ENCODE results near the gene PIEZO2.

The PIEZO2 gene

DNA sequence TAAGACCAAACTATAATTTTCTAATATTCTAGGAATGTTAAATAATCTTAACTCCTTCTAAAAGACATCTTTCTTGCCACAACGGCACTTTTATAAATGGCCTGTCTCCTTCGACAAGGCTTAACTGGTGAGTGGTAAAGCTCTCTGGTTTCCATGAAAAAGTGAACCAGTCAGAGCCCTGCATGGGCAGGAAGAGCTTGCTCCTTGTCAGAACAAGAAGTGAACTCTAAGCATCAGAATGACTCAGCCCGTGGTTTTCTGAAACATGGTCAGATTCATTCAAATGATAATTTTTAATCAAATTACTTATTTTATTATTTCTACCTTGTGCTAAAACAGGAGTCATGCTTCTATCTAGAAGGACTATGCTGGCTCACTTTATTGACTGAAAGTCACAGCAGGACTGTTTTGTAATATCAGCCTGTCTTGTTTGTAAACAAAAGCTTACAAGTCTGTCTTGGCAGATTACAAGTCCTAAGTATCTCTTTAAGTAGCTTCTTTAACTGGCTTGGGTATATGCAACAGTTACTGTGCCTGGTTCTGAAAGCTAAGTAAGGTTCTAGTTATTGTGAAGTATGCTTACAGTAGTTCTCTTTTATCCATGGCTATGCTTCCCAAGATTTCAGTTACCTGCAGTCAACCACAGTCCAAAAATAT, 378.2 kb downstream of the PIEZO2 start:
- Histone ChIP-seq H3K4me3 (ENCODE audit: low read length) (no peak overlapping the region), H4K20me1 (ENCODE audit: control insufficient read depth, insufficient read depth, low read depth, low read length) (no peaks in the 10 kb centered on the region), H3K27ac (ENCODE audit: low read depth, low read length) (no peak overlapping the region), H3K4me2 (ENCODE audit: low read length) (no peak overlapping the region), H3K79me2 (ENCODE audit: control insufficient read depth, low read length) (no peaks in the 10 kb centered on the region), H3K27me3 (ENCODE audit: control insufficient read depth, low read length) (no peaks in the 10 kb centered on the region), H3F3A (ENCODE audit: control insufficient read depth, insufficient read depth) (no peaks in the 10 kb centered on the region), H3K36me3 (ENCODE audit: control insufficient read depth, low read length) (no peaks in the 10 kb centered on the region), H3K9me2 (replicated peaks; ENCODE audit: control insufficient read depth, low read length) (no peaks in the 10 kb centered on the region), H3K9me3 (ENCODE audit: control insufficient read depth, insufficient read depth, low read length) (no peaks in the 10 kb centered on the region), H3K4me1 (ENCODE audit: control insufficient read depth, low read length) (no peaks in the 10 kb centered on the region)
- TF ChIP-seq, protein P1, sequence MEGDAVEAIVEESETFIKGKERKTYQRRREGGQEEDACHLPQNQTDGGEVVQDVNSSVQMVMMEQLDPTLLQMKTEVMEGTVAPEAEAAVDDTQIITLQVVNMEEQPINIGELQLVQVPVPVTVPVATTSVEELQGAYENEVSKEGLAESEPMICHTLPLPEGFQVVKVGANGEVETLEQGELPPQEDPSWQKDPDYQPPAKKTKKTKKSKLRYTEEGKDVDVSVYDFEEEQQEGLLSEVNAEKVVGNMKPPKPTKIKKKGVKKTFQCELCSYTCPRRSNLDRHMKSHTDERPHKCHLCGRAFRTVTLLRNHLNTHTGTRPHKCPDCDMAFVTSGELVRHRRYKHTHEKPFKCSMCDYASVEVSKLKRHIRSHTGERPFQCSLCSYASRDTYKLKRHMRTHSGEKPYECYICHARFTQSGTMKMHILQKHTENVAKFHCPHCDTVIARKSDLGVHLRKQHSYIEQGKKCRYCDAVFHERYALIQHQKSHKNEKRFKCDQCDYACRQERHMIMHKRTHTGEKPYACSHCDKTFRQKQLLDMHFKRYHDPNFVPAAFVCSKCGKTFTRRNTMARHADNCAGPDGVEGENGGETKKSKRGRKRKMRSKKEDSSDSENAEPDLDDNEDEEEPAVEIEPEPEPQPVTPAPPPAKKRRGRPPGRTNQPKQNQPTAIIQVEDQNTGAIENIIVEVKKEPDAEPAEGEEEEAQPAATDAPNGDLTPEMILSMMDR (IDR thresholded peaks at IDR 0.05; ENCODE audit: low read depth, low read length, poor library complexity, severe bottlenecking) = no peak
- no peak for TF ChIP-seq EZH2phosphoT487 (IDR thresholded peaks at IDR 0.05; ENCODE audit: borderline replicate concordance, low read length)

DNA sequence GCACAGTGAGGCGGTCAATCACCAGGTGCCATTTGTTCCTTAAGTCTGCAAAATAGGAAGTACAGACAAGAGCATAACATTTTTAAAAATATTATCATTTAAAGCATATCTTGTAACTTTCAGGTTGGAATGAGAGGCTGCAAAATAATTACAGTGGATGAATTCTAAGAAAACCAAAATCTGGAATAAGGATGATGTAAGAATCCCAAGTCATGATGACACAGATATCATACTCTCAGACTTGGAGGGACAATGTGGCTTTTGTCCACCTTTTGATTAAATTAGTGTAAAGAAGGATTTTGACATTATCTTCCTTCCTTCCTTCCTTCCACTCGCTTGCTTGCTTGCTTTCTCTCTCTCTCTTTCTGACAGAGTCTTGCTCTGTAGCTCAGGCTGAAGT, 379.1 kb downstream of the PIEZO2 start:
- no peak overlapping the region for H3K4me3 ChIP-seq (ENCODE audit: low read length)
- H3K36me3 ChIP-seq (ENCODE audit: control insufficient read depth, low read length) = no peaks in the 10 kb centered on the region
- H3K9me3 ChIP-seq (ENCODE audit: control insufficient read depth, insufficient read depth, low read length) = no peaks in the 10 kb centered on the region
- H3K9me2 ChIP-seq (replicated peaks; ENCODE audit: control insufficient read depth, low read length) = no peaks in the 10 kb centered on the region
- no peaks in the 10 kb centered on the region for H4K20me1 ChIP-seq (ENCODE audit: control insufficient read depth, insufficient read depth, low read depth, low read length)
- no peaks in the 10 kb centered on the region for H3K4me1 ChIP-seq (ENCODE audit: control insufficient read depth, low read length)
- no peak for TF ChIP-seq EZH2phosphoT487 (IDR thresholded peaks at IDR 0.05; ENCODE audit: borderline replicate concordance, low read length)
- TF ChIP-seq, protein P1 (IDR thresholded peaks at IDR 0.05; ENCODE audit: low read depth, low read length, poor library complexity, severe bottlenecking) = no peak
- no peak overlapping the region for H3K4me2 ChIP-seq (ENCODE audit: low read length)
- no peaks in the 10 kb centered on the region for H3K27me3 ChIP-seq (ENCODE audit: control insufficient read depth, low read length)
- no peaks in the 10 kb centered on the region for H3F3A ChIP-seq (ENCODE audit: control insufficient read depth, insufficient read depth)
- H3K27ac ChIP-seq (ENCODE audit: low read depth, low read length) = no peak overlapping the region
- no peaks in the 10 kb centered on the region for H3K79me2 ChIP-seq (ENCODE audit: control insufficient read depth, low read length)

GRCh38 chr18:10768221-10768620, 381.1 kb downstream of the PIEZO2 start:
- no peak overlapping the region for H3K4me2 ChIP-seq (ENCODE audit: low read length)
- no peaks in the 10 kb centered on the region for H3F3A ChIP-seq (ENCODE audit: control insufficient read depth, insufficient read depth)
- H4K20me1 ChIP-seq (ENCODE audit: control insufficient read depth, insufficient read depth, low read depth, low read length) = no peaks in the 10 kb centered on the region
- H3K27me3 ChIP-seq (ENCODE audit: control insufficient read depth, low read length) = no peaks in the 10 kb centered on the region
- H3K9me2 ChIP-seq (replicated peaks; ENCODE audit: control insufficient read depth, low read length) = no peaks in the 10 kb centered on the region
- H3K79me2 ChIP-seq (ENCODE audit: control insufficient read depth, low read length) = no peaks in the 10 kb centered on the region
- H3K27ac ChIP-seq (ENCODE audit: low read depth, low read length) = no peak overlapping the region
- no peaks in the 10 kb centered on the region for H3K36me3 ChIP-seq (ENCODE audit: control insufficient read depth, low read length)
- H3K9me3 ChIP-seq (ENCODE audit: control insufficient read depth, insufficient read depth, low read length) = no peaks in the 10 kb centered on the region
- TF ChIP-seq EZH2phosphoT487 (IDR thresholded peaks at IDR 0.05; ENCODE audit: borderline replicate concordance, low read length) = no peak
- TF ChIP-seq, protein P1 (IDR thresholded peaks at IDR 0.05; ENCODE audit: low read depth, low read length, poor library complexity, severe bottlenecking) = no peak
- H3K4me1 ChIP-seq (ENCODE audit: control insufficient read depth, low read length) = no peaks in the 10 kb centered on the region
- H3K4me3 ChIP-seq (ENCODE audit: low read length) = no peak overlapping the region

All from DOHH2 (cell line).